ENCODE measurements around the gene CDS1.

DNA sequence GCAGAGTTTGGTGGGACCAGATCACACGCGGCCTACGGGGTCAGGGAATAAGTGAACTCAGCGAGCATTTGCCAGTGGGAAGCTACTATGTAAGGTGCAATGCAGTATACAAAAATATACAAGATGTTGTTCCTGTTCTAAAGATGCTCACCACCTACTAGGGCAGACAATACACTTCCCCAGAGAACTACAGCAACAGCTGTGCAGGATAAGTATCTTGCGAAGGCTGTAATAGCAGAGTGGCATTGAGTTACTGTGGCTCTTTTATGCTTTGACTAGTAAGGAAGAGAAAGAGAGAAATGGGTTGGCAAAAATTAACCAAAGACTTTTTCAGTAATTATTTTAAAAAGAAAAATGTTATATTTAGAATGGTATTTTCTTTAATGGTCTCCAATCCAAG lies 61.2 kb downstream of the CDS1 start:
- no peak for TF ChIP-seq POLR2A (IDR thresholded peaks at IDR 0.05)
- TF ChIP-seq, protein P1, sequence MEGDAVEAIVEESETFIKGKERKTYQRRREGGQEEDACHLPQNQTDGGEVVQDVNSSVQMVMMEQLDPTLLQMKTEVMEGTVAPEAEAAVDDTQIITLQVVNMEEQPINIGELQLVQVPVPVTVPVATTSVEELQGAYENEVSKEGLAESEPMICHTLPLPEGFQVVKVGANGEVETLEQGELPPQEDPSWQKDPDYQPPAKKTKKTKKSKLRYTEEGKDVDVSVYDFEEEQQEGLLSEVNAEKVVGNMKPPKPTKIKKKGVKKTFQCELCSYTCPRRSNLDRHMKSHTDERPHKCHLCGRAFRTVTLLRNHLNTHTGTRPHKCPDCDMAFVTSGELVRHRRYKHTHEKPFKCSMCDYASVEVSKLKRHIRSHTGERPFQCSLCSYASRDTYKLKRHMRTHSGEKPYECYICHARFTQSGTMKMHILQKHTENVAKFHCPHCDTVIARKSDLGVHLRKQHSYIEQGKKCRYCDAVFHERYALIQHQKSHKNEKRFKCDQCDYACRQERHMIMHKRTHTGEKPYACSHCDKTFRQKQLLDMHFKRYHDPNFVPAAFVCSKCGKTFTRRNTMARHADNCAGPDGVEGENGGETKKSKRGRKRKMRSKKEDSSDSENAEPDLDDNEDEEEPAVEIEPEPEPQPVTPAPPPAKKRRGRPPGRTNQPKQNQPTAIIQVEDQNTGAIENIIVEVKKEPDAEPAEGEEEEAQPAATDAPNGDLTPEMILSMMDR (IDR thresholded peaks at IDR 0.05 in 4 of 5, conservative IDR thresholded peaks at IDR 0.05 in 1 of 5), result no peak
